ENCODE measurements around the gene MMP15. TPM values are rescaled to one million over a fixed set of nuclear protein-coding genes. Genes with fewer than 3 reads are reported as not detected.

MMP15 gene
- total and polyA plus RNA-seq, 2 of the 4 experiments (the other 2 are of a cell fraction): 0.18 to 0.56 TPM

- H3K36me3 ChIP-seq (ENCODE audit: control insufficient read depth, insufficient read depth, low read length): peaks cover 9% of the 10 kb centered on the region
- no peaks in the 10 kb centered on the region for H3K79me1 ChIP-seq (ENCODE audit: low read depth in 1 of 2, low read length in 2 of 2)
- H2AFZ ChIP-seq (replicated peaks; ENCODE audit: low read length, poor library complexity): no peak overlapping the region
- H2BK5ac ChIP-seq (ENCODE audit: low read depth, low read length, poor library complexity, severe bottlenecking): no peak overlapping the region
- peaks cover 8% of the 10 kb centered on the region; the same call in 1 of the 2 replicates for H3K9me1 ChIP-seq (ENCODE audit: insufficient read depth, low read length)
- 100% methylated on average over 1 of the region's 8 CpGs; no CpG with 5 or more reads in 1 of the 2 experiments for WGBS, 2 experiments (ENCODE audit: extremely low coverage in 2 of 2, insufficient read length in 1 of 2)
- H3K4ac ChIP-seq (ENCODE audit: low read depth, low read length): no peak overlapping the region
- intact Hi-C loops (cut with micrococcal nuclease): loop anchor here (1.0 to 5.0 kb wide), 4 partner anchors 102 to 467 kb away; partner anchors contain the start of gene CSNK2A2
- no peak overlapping the region for H3K9ac ChIP-seq (ENCODE audit: low read depth, low read length)
- in situ Hi-C loops (cut with MboI; ENCODE audit: low sequenced_read_pairs): loop anchor here (5.0 kb wide), 1 partner anchor 107 kb away; the partner anchor contains the start of gene CFAP20
- no peak overlapping the region for H4K8ac ChIP-seq (ENCODE audit: low read depth in 2 of 2, low read length in 2 of 2)
- no peak overlapping the region for H2BK15ac ChIP-seq (ENCODE audit: low read depth, low read length)
- TF ChIP-seq POLR2A (IDR thresholded peaks at IDR 0.05; ENCODE audit: low read depth, low read length) (no peak), NFE2L2 (IDR thresholded peaks at IDR 0.05; ENCODE audit: low read depth, low read length) (no peak), FOS (IDR thresholded peaks at IDR 0.05; ENCODE audit: low read depth, low read length) (no peak)
- no peak overlapping the region for H3K4me2 ChIP-seq (ENCODE audit: low read depth, low read length)
- peaks cover 8% of the 10 kb centered on the region for H3K27me3 ChIP-seq (ENCODE audit: control insufficient read depth, insufficient read depth, low read length)
- DNase-seq (no peak), ATAC-seq (ENCODE audit: low read depth) (no peak)
- CTCF ChIA-PET: interaction anchor here (0.9 to 1.0 kb wide), 2 partner anchors 102 to 121 kb away, joined by 3 read pairs; no protein-coding TSS in a partner anchor
- POLR2A ChIA-PET (ENCODE audit: unreplicated experiment): no interaction called here
- H2AK9ac ChIP-seq (replicated peaks; ENCODE audit: low read depth, low read length, poor library complexity): no peak overlapping the region
- no peak overlapping the region for H2BK20ac ChIP-seq (ENCODE audit: low read depth, low read length)
- dilution Hi-C loops (cut with HindIII; ENCODE audit: low sequenced_read_pairs, unreplicated experiment): no loop called here
- no peak overlapping the region for H2AK5ac ChIP-seq (ENCODE audit: low read depth, low read length)
- no peak overlapping the region for H3K27ac ChIP-seq (ENCODE audit: insufficient read depth, low read length)
- no peak overlapping the region for H3K18ac ChIP-seq (ENCODE audit: low read depth, low read length)
- no peak overlapping the region for H3K4me3 ChIP-seq (ENCODE audit: insufficient read depth, low read depth, low read length)
- no peak overlapping the region for H3K14ac ChIP-seq (replicated peaks; ENCODE audit: low read depth, low read length)
- no peak overlapping the region for H4K5ac ChIP-seq (ENCODE audit: low read depth, low read length)
- no peak overlapping the region for H3K56ac ChIP-seq (ENCODE audit: extremely low read depth, insufficient read depth, low read length)
- peaks cover 14% of the 10 kb centered on the region for H3K4me1 ChIP-seq (ENCODE audit: control insufficient read depth, insufficient read depth, low read length)
- no peak overlapping the region for H3K23ac ChIP-seq (ENCODE audit: low read depth, low read length)
- H4K20me1 ChIP-seq (ENCODE audit: insufficient read depth, low read length): 0 out of 2 replicates have a peak, but pooled peaks cover 9% of the 10 kb centered on the region
- no peaks in the 10 kb centered on the region for H3K9me3 ChIP-seq (ENCODE audit: control insufficient read depth, insufficient read depth, low read length)
- no peak overlapping the region for H2BK120ac ChIP-seq (ENCODE audit: low read depth, low read length)
- BruUV-seq (replicated peaks): no TSS peak
- no peak overlapping the region for H4K91ac ChIP-seq (ENCODE audit: insufficient read depth, low read depth, low read length)
Observed at GRCh38 chr16:58019866-58020538, 5.6 kb upstream of the MMP15 start.

Data from IMR-90 (cell line).